HCT116 (cell line): ENCODE results near the gene SHISAL2B.

Experiments
- EZH2 ChIP-seq: fragments of 200-600 bp; sonication (generic); IDR thresholded peaks from 2 replicates; pipeline ENCODE4 v1.6.1; 2017; ENCODE audit warnings: antibody characterized with exemption, mixed run types
- POLR2A ChIP-seq: IDR thresholded peaks from 2 replicates; pipeline ENCODE4 v1.7.0; 2011; ENCODE audit warnings: borderline replicate concordance; ENCODE audit not compliant: insufficient read depth, insufficient read length; ENCODE audit errors: extremely low read depth
- POLR2AphosphoS5 ChIP-seq: IDR thresholded peaks from 2 replicates; pipeline ENCODE4 v1.6.1; 2011; ENCODE audit warnings: mild to moderate bottlenecking, low read depth, low read length, moderate library complexity
- RAD21 ChIP-seq: IDR thresholded peaks from 2 replicates; pipeline ENCODE4 v1.6.1; 2012; ENCODE audit warnings: low read depth, mild to moderate bottlenecking
- SIN3A ChIP-seq: IDR thresholded peaks from 2 replicates; pipeline ENCODE4 v1.6.1; 2012; ENCODE audit warnings: low read depth
- TCF7L2 ChIP-seq: IDR thresholded peaks from 2 replicates; pipeline ENCODE4 v1.7.0; 2011; ENCODE audit warnings: borderline replicate concordance, inconsistent platforms; ENCODE audit not compliant: insufficient read depth, insufficient read length; ENCODE audit errors: extremely low read depth
- ZNF274 ChIP-seq: fragments of 200-500 bp; sonication (Bioruptor generic); IDR thresholded peaks from 2 replicates; pipeline ENCODE4 v1.6.1; 2014; ENCODE audit warnings: mild to moderate bottlenecking, low read depth, low read length, inconsistent platforms
- TF ChIP-seq, protein P1 (sequence below), 3 experiments: fragments of 200-600 bp in 1 of 3; sonication (generic) in 1 of 3; IDR thresholded peaks in 2 of 3; conservative IDR thresholded peaks in 1 of 3; 2 replicates each; pipeline ENCODE4 v1.5.1; 2012 to 2017; ENCODE audit warnings: low read depth in 2 of 3, low read length in 2 of 3, antibody characterized with exemption in 1 of 3, borderline replicate concordance in 1 of 3, control low read depth in 1 of 3, mild to moderate bottlenecking in 1 of 3, mixed read lengths in 1 of 3, mixed run types in 1 of 3, moderate library complexity in 1 of 3; ENCODE audit not compliant: insufficient read depth in 1 of 3
- TF ChIP-seq, protein P2 (sequence below): IDR thresholded peaks from 2 replicates; pipeline ENCODE4 v1.6.1; 2011; ENCODE audit warnings: mild to moderate bottlenecking, low read length, moderate library complexity; ENCODE audit not compliant: insufficient replicate concordance; ENCODE audit errors: extremely low read depth

DNA sequence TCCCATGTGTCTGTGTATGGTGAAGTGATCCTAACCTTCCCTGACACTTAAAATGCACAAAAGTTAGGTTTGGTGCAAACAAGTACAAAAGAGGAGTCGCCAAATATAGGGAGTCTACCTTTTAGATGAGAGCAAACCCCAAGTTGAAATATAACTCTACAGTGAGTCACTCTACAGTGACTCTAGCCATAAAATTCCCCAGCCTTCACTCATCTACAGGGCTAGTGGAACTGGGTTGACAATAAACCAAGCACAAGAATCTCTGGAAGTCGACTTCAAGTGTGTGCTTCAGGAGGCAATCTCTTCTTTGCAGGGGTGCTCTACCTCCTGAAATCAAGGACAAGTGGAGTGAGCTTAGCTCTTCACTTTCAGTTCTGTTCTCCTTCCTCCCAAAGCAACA is 3.3 kb downstream of the SHISAL2B start:
- no peak for TF ChIP-seq POLR2A
- TF ChIP-seq TCF7L2: no peak
- TF ChIP-seq, protein P1, sequence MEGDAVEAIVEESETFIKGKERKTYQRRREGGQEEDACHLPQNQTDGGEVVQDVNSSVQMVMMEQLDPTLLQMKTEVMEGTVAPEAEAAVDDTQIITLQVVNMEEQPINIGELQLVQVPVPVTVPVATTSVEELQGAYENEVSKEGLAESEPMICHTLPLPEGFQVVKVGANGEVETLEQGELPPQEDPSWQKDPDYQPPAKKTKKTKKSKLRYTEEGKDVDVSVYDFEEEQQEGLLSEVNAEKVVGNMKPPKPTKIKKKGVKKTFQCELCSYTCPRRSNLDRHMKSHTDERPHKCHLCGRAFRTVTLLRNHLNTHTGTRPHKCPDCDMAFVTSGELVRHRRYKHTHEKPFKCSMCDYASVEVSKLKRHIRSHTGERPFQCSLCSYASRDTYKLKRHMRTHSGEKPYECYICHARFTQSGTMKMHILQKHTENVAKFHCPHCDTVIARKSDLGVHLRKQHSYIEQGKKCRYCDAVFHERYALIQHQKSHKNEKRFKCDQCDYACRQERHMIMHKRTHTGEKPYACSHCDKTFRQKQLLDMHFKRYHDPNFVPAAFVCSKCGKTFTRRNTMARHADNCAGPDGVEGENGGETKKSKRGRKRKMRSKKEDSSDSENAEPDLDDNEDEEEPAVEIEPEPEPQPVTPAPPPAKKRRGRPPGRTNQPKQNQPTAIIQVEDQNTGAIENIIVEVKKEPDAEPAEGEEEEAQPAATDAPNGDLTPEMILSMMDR (IDR thresholded peaks at IDR 0.05 in 2 of 3, conservative IDR thresholded peaks at IDR 0.05 in 1 of 3; ENCODE audit: borderline replicate concordance in 1 of 3, insufficient read depth in 1 of 3, low read depth in 2 of 3, low read length in 2 of 3): no peak
- TF ChIP-seq ZNF274: no peak
- no peak for TF ChIP-seq RAD21
- TF ChIP-seq, protein P2, sequence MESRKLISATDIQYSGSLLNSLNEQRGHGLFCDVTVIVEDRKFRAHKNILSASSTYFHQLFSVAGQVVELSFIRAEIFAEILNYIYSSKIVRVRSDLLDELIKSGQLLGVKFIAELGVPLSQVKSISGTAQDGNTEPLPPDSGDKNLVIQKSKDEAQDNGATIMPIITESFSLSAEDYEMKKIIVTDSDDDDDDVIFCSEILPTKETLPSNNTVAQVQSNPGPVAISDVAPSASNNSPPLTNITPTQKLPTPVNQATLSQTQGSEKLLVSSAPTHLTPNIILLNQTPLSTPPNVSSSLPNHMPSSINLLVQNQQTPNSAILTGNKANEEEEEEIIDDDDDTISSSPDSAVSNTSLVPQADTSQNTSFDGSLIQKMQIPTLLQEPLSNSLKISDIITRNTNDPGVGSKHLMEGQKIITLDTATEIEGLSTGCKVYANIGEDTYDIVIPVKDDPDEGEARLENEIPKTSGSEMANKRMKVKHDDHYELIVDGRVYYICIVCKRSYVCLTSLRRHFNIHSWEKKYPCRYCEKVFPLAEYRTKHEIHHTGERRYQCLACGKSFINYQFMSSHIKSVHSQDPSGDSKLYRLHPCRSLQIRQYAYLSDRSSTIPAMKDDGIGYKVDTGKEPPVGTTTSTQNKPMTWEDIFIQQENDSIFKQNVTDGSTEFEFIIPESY: no peak
- no peak for TF ChIP-seq POLR2AphosphoS5
- TF ChIP-seq EZH2: no peak
- no peak for TF ChIP-seq SIN3A
